ENCODE results near the gene PHC3. TPM values are rescaled to one million over a fixed set of nuclear protein-coding genes. Genes with fewer than 3 reads are reported as not detected.

Gene PHC3
- total and polyA plus RNA-seq, 2 donors (not counting 1 experiment from before 2014, with no cell fraction given) = 36.0 to 63.2 TPM

DNA sequence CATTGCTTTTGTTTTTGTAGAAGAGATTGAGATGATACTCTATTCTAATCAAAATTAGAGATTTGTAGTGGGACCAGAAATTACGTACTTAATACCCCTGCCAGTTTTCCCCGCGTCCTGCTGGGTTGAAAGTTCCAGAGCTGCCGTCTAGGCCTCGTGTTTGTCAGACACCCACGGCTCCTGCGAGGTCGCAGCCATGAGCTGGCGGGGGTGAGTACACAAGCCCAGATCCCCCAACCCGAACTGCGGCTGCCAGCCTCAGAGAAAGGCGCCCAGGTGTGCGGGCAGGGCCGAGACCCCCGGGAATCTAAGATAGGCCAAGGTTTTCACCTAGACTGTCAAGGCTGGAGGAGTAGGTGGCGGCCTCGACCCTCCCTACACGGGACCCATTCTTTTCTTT, 117.4 kb downstream of the PHC3 start:
- Histone ChIP-seq H3K4me1 (ENCODE audit: control insufficient read depth, extremely low read depth, insufficient read depth, low read length) (no peaks in the 10 kb centered on the region), H3K4me2 (ENCODE audit: extremely low read depth, insufficient read depth, low read length) (no peak overlapping the region), H2AFZ (ENCODE audit: low read length) (no peak overlapping the region), H4K20me1 (ENCODE audit: control insufficient read depth, extremely low read depth, insufficient read depth, low read length) (no peaks in the 10 kb centered on the region), H3K27me3 (ENCODE audit: control insufficient read depth, insufficient read depth, low read length) (no peaks in the 10 kb centered on the region), H3K9ac (ENCODE audit: insufficient read depth, low read length) (no peak overlapping the region), H3K27ac (ENCODE audit: insufficient read depth, low read length) (no peak overlapping the region), H3K9me3 (ENCODE audit: control insufficient read depth, insufficient read depth, low read depth, low read length) (no peaks in the 10 kb centered on the region), H3K4me3 (replicated peaks in 1 of 4; ENCODE audit: control extremely low read depth in 1 of 4, insufficient read depth in 1 of 4, low read depth in 3 of 4, low read length in 4 of 4) (no peak overlapping the region), H3K79me2 (ENCODE audit: control insufficient read depth, insufficient read depth, low read length) (no peaks in the 10 kb centered on the region), H3K36me3 (ENCODE audit: control insufficient read depth, insufficient read depth, low read length) (no peaks in the 10 kb centered on the region)
- no peak for DNase-seq (ENCODE audit: low read depth in 2 of 2)
- TF ChIP-seq EZH2 (IDR thresholded peaks at IDR 0.05; ENCODE audit: low read length, missing control alignments) = no peak

- no peak overlapping the region for H2AFZ ChIP-seq (ENCODE audit: low read length)
- no peak overlapping the region for H3K27ac ChIP-seq (ENCODE audit: insufficient read depth, low read length)
- no peak overlapping the region for H3K4me2 ChIP-seq (ENCODE audit: extremely low read depth, insufficient read depth, low read length)
- H3K4me1 ChIP-seq (ENCODE audit: control insufficient read depth, extremely low read depth, insufficient read depth, low read length) = no peaks in the 10 kb centered on the region
- no peaks in the 10 kb centered on the region for H3K27me3 ChIP-seq (ENCODE audit: control insufficient read depth, insufficient read depth, low read length)
- no peak overlapping the region for H3K9ac ChIP-seq (ENCODE audit: insufficient read depth, low read length)
- no peaks in the 10 kb centered on the region for H3K79me2 ChIP-seq (ENCODE audit: control insufficient read depth, insufficient read depth, low read length)
- TF ChIP-seq, protein P1, sequence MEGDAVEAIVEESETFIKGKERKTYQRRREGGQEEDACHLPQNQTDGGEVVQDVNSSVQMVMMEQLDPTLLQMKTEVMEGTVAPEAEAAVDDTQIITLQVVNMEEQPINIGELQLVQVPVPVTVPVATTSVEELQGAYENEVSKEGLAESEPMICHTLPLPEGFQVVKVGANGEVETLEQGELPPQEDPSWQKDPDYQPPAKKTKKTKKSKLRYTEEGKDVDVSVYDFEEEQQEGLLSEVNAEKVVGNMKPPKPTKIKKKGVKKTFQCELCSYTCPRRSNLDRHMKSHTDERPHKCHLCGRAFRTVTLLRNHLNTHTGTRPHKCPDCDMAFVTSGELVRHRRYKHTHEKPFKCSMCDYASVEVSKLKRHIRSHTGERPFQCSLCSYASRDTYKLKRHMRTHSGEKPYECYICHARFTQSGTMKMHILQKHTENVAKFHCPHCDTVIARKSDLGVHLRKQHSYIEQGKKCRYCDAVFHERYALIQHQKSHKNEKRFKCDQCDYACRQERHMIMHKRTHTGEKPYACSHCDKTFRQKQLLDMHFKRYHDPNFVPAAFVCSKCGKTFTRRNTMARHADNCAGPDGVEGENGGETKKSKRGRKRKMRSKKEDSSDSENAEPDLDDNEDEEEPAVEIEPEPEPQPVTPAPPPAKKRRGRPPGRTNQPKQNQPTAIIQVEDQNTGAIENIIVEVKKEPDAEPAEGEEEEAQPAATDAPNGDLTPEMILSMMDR (conservative IDR thresholded peaks at IDR 0.05 in 1 of 2, IDR thresholded peaks at IDR 0.05 in 1 of 2; ENCODE audit: low read depth in 1 of 2, low read length in 2 of 2) = no peak
- no peak for TF ChIP-seq EZH2 (IDR thresholded peaks at IDR 0.05; ENCODE audit: low read length, missing control alignments)
- H3K9me3 ChIP-seq (ENCODE audit: control insufficient read depth, insufficient read depth, low read depth, low read length) = no peaks in the 10 kb centered on the region
- no peaks in the 10 kb centered on the region for H3K36me3 ChIP-seq (ENCODE audit: control insufficient read depth, insufficient read depth, low read length)
- no peak overlapping the region for H3K4me3 ChIP-seq (replicated peaks in 1 of 4; ENCODE audit: control extremely low read depth in 1 of 4, insufficient read depth in 1 of 4, low read depth in 3 of 4, low read length in 4 of 4)
- H4K20me1 ChIP-seq (ENCODE audit: control insufficient read depth, extremely low read depth, insufficient read depth, low read length) = no peaks in the 10 kb centered on the region
- DNase-seq (ENCODE audit: low read depth in 2 of 2) = no peak
Observed at GRCh38 chr3:170063691-170064090, 117.8 kb downstream of the PHC3 start.

GRCh38 chr3:170062769-170063168, 118.8 kb downstream of the PHC3 start:
- DNase-seq (ENCODE audit: low read depth in 2 of 2) = no peak
- no peaks in the 10 kb centered on the region for H3K79me2 ChIP-seq (ENCODE audit: control insufficient read depth, insufficient read depth, low read length)
- H2AFZ ChIP-seq (ENCODE audit: low read length) = no peak overlapping the region
- no peak overlapping the region for H3K4me2 ChIP-seq (ENCODE audit: extremely low read depth, insufficient read depth, low read length)
- H3K4me3 ChIP-seq (replicated peaks in 1 of 4; ENCODE audit: control extremely low read depth in 1 of 4, insufficient read depth in 1 of 4, low read depth in 3 of 4, low read length in 4 of 4) = no peak overlapping the region
- H3K27ac ChIP-seq (ENCODE audit: insufficient read depth, low read length) = no peak overlapping the region
- H3K36me3 ChIP-seq (ENCODE audit: control insufficient read depth, insufficient read depth, low read length) = no peaks in the 10 kb centered on the region
- H3K9me3 ChIP-seq (ENCODE audit: control insufficient read depth, insufficient read depth, low read depth, low read length) = no peaks in the 10 kb centered on the region
- H3K4me1 ChIP-seq (ENCODE audit: control insufficient read depth, extremely low read depth, insufficient read depth, low read length) = no peaks in the 10 kb centered on the region
- H3K27me3 ChIP-seq (ENCODE audit: control insufficient read depth, insufficient read depth, low read length) = no peaks in the 10 kb centered on the region
- H4K20me1 ChIP-seq (ENCODE audit: control insufficient read depth, extremely low read depth, insufficient read depth, low read length) = no peaks in the 10 kb centered on the region
- no peak for TF ChIP-seq EZH2 (IDR thresholded peaks at IDR 0.05; ENCODE audit: low read length, missing control alignments)
- TF ChIP-seq, protein P1 (conservative IDR thresholded peaks at IDR 0.05 in 1 of 2, IDR thresholded peaks at IDR 0.05 in 1 of 2; ENCODE audit: low read depth in 1 of 2, low read length in 2 of 2) = peak in 1 of 2 donors; percentile 6
- no peak overlapping the region for H3K9ac ChIP-seq (ENCODE audit: insufficient read depth, low read length)
